ENCODE measurements around the gene KCNH6. TPM values are rescaled to one million over a fixed set of nuclear protein-coding genes. Genes with fewer than 3 reads are reported as not detected.

The KCNH6 gene
- total and polyA plus RNA-seq, 2 donors = 0.05 to 0.25 TPM

GRCh38 chr17:63503341-63503705, 19.8 kb upstream of the KCNH6 start:
- DNase-seq (ENCODE audit: low read depth in 6 of 9, low spot score in 9 of 9) = no peak
- WGBS = 89% methylated on average over 8 of the region's 8 CpGs

DNA sequence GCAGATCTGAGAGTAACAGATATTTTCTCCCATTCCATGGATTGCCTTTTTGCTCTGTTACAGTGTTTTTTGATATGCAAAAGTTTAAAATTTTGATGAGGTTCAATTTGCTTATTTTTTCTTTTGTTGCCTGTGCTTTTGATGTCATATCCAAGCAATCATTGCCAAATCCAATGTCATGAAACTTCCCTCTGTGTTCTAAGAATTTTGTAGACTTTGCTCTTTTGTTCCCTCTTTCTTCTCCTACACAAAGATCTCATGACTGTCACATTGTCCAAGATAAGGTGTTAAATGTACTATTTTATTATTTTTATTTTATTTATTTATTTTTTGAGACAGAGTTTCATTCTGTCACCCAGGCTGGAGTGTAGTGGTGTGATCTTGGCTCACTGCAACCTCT, 18.9 kb upstream of the KCNH6 start:
- Histone ChIP-seq H3K36me3 (ENCODE audit: control insufficient read depth in 2 of 2, insufficient read depth in 2 of 2, low read length in 1 of 2) (no peaks in the 10 kb centered on the region), H3K4me1 (ENCODE audit: control insufficient read depth in 2 of 2, insufficient read depth in 2 of 2, low read length in 2 of 2) (no peaks in the 10 kb centered on the region), H3K9me3 (ENCODE audit: control insufficient read depth in 2 of 2, insufficient read depth in 1 of 2, low read length in 1 of 2) (no peaks in the 10 kb centered on the region), H3K4me3 (ENCODE audit: low read length in 2 of 2) (no peak overlapping the region), H3K27ac (ENCODE audit: low read depth in 1 of 2, low read length in 1 of 2) (no peak overlapping the region), H3K27me3 (ENCODE audit: control insufficient read depth in 2 of 2, insufficient read depth in 1 of 2, low read length in 1 of 2) (peaks cover 0 to 7% of the 10 kb centered on the region in 2 donors)
- DNase-seq (ENCODE audit: low read depth in 6 of 9, low spot score in 9 of 9) = no peak

More at GRCh38 chr17:63503341-63503705, 19.8 kb upstream of the KCNH6 start:
- no peaks in the 10 kb centered on the region for H3K4me1 ChIP-seq (ENCODE audit: control insufficient read depth in 2 of 2, insufficient read depth in 2 of 2, low read length in 2 of 2)
- no peak overlapping the region for H3K4me3 ChIP-seq (ENCODE audit: low read length in 2 of 2)
- no peak overlapping the region for H3K27ac ChIP-seq (ENCODE audit: low read depth in 1 of 2, low read length in 1 of 2)
- H3K9me3 ChIP-seq (ENCODE audit: control insufficient read depth in 2 of 2, insufficient read depth in 1 of 2, low read length in 1 of 2) = no peaks in the 10 kb centered on the region
- no peaks in the 10 kb centered on the region for H3K36me3 ChIP-seq (ENCODE audit: control insufficient read depth in 2 of 2, insufficient read depth in 2 of 2, low read length in 1 of 2)
- H3K27me3 ChIP-seq (ENCODE audit: control insufficient read depth in 2 of 2, insufficient read depth in 1 of 2, low read length in 1 of 2) = peaks cover 0 to 7% of the 10 kb centered on the region in 2 donors

DNA sequence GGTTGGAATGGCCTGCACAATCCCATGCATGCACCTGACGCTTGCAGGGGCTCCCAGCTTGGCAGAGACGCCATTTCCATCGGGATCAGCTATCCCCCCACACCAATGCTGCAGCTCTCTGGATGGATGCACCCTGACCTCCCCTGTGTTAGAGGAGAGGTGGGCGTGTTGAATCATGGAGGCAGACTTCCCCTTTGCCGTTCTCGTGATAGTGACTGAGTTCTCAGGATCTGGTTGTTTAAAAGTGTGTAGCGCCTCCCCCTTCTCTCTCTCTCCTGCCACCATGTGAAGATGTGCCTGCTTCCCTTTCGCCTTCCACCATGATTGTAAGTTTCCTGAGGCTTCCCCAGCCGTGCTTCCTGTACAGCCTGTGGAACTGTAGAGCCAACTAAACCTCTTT, 17.8 kb upstream of the KCNH6 start:
- H3K36me3 ChIP-seq (ENCODE audit: control insufficient read depth in 2 of 2, insufficient read depth in 2 of 2, low read length in 1 of 2) = no peaks in the 10 kb centered on the region
- no peak overlapping the region for H3K4me3 ChIP-seq (ENCODE audit: low read length in 2 of 2)
- 96% methylated on average over 9 of the region's 9 CpGs for WGBS
- H3K27me3 ChIP-seq (ENCODE audit: control insufficient read depth in 2 of 2, insufficient read depth in 1 of 2, low read length in 1 of 2) = peaks cover 0 to 7% of the 10 kb centered on the region in 2 donors
- no peak for DNase-seq (ENCODE audit: low read depth in 6 of 9, low spot score in 9 of 9)
- no peaks in the 10 kb centered on the region for H3K9me3 ChIP-seq (ENCODE audit: control insufficient read depth in 2 of 2, insufficient read depth in 1 of 2, low read length in 1 of 2)
- H3K27ac ChIP-seq (ENCODE audit: low read depth in 1 of 2, low read length in 1 of 2) = no peak overlapping the region
- H3K4me1 ChIP-seq (ENCODE audit: control insufficient read depth in 2 of 2, insufficient read depth in 2 of 2, low read length in 2 of 2) = no peaks in the 10 kb centered on the region

DNA sequence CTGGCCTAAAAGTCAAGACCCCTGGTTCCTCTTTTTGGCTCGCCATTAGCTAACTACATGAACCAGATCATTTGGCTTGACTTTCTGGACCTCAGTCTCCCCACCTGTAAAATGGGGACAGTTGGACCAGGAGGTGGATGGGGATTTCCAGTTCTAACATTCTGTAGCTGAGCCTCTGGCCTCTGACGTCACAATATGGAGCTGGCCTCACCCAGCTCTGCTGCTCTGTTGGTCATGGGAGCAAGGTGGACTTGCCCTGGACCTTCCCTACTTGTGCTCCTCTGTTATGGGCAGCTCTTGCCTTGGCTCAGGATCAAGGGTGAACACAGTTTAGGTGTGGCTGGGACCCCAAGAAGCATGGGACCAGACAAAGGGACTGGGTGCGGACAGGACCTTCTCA, 16.5 kb upstream of the KCNH6 start:
- WGBS = 97% methylated on average over 3 of the region's 3 CpGs
- no peak overlapping the region for H3K4me3 ChIP-seq (ENCODE audit: low read length in 2 of 2)
- no peaks in the 10 kb centered on the region for H3K36me3 ChIP-seq (ENCODE audit: control insufficient read depth in 2 of 2, insufficient read depth in 2 of 2, low read length in 1 of 2)
- H3K4me1 ChIP-seq (ENCODE audit: control insufficient read depth in 2 of 2, insufficient read depth in 2 of 2, low read length in 2 of 2) = no peaks in the 10 kb centered on the region
- no peak for DNase-seq (ENCODE audit: low read depth in 6 of 9, low spot score in 9 of 9)
- no peak overlapping the region for H3K27ac ChIP-seq (ENCODE audit: low read depth in 1 of 2, low read length in 1 of 2)
- peaks cover 0 to 3% of the 10 kb centered on the region in 2 donors for H3K27me3 ChIP-seq (ENCODE audit: control insufficient read depth in 2 of 2, insufficient read depth in 1 of 2, low read length in 1 of 2)
- H3K9me3 ChIP-seq (ENCODE audit: control insufficient read depth in 2 of 2, insufficient read depth in 1 of 2, low read length in 1 of 2) = no peaks in the 10 kb centered on the region

GRCh38 chr17:63511331-63511730, 11.8 kb upstream of the KCNH6 start:
- H3K9me3 ChIP-seq (ENCODE audit: control insufficient read depth in 2 of 2, insufficient read depth in 1 of 2, low read length in 1 of 2) = no peaks in the 10 kb centered on the region
- DNase-seq (ENCODE audit: low read depth in 6 of 9, low spot score in 9 of 9) = no peak
- 97% methylated on average over 8 of the region's 8 CpGs for WGBS
- no peak overlapping the region for H3K4me3 ChIP-seq (ENCODE audit: low read length in 2 of 2)
- no peak overlapping the region for H3K27ac ChIP-seq (ENCODE audit: low read depth in 1 of 2, low read length in 1 of 2)
- H3K27me3 ChIP-seq (ENCODE audit: control insufficient read depth in 2 of 2, insufficient read depth in 1 of 2, low read length in 1 of 2) = no peaks in the 10 kb centered on the region
- H3K4me1 ChIP-seq (ENCODE audit: control insufficient read depth in 2 of 2, insufficient read depth in 2 of 2, low read length in 2 of 2) = no peaks in the 10 kb centered on the region
- H3K36me3 ChIP-seq (ENCODE audit: control insufficient read depth in 2 of 2, insufficient read depth in 2 of 2, low read length in 1 of 2) = no peaks in the 10 kb centered on the region

DNA sequence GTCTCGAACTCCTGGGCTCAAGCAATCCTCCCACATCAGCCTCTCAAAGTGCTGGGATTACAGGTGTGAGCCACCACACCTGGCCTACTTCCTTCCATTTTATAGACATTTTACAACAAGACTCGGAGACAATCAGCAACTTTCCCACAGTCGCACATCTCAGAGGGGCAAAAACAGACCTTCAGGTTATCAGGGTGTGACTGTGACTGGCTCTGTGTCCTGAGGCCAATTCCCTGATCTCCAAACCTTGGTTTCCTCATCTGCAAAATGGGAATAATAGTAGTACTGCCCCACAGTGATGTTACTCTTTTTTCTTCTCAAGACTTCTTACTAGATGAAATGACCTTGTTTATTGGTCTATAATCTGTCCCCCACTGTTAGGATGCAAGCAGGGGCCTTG, 10.8 kb upstream of the KCNH6 start:
- no peaks in the 10 kb centered on the region for H3K9me3 ChIP-seq (ENCODE audit: control insufficient read depth in 2 of 2, insufficient read depth in 1 of 2, low read length in 1 of 2)
- H3K27me3 ChIP-seq (ENCODE audit: control insufficient read depth in 2 of 2, insufficient read depth in 1 of 2, low read length in 1 of 2) = no peaks in the 10 kb centered on the region
- WGBS = 95% methylated on average over 3 of the region's 3 CpGs
- H3K4me1 ChIP-seq (ENCODE audit: control insufficient read depth in 2 of 2, insufficient read depth in 2 of 2, low read length in 2 of 2) = no peaks in the 10 kb centered on the region
- no peak overlapping the region for H3K4me3 ChIP-seq (ENCODE audit: low read length in 2 of 2)
- H3K36me3 ChIP-seq (ENCODE audit: control insufficient read depth in 2 of 2, insufficient read depth in 2 of 2, low read length in 1 of 2) = no peaks in the 10 kb centered on the region
- DNase-seq (ENCODE audit: low read depth in 6 of 9, low spot score in 9 of 9) = no peak
- H3K27ac ChIP-seq (ENCODE audit: low read depth in 1 of 2, low read length in 1 of 2) = no peak overlapping the region

GRCh38 chr17:63512896-63513644, 10.1 kb upstream of the KCNH6 start:
- no peak overlapping the region for H3K4me3 ChIP-seq (ENCODE audit: low read length in 2 of 2)
- 90% methylated on average over 7 of the region's 7 CpGs for WGBS
- no peaks in the 10 kb centered on the region for H3K9me3 ChIP-seq (ENCODE audit: control insufficient read depth in 2 of 2, insufficient read depth in 1 of 2, low read length in 1 of 2)
- H3K36me3 ChIP-seq (ENCODE audit: control insufficient read depth in 2 of 2, insufficient read depth in 2 of 2, low read length in 1 of 2) = no peaks in the 10 kb centered on the region
- H3K27me3 ChIP-seq (ENCODE audit: control insufficient read depth in 2 of 2, insufficient read depth in 1 of 2, low read length in 1 of 2) = no peaks in the 10 kb centered on the region
- no peaks in the 10 kb centered on the region for H3K4me1 ChIP-seq (ENCODE audit: control insufficient read depth in 2 of 2, insufficient read depth in 2 of 2, low read length in 2 of 2)
- H3K27ac ChIP-seq (ENCODE audit: low read depth in 1 of 2, low read length in 1 of 2) = no peak overlapping the region
- DNase-seq (ENCODE audit: low read depth in 6 of 9, low spot score in 9 of 9) = no peak

DNA sequence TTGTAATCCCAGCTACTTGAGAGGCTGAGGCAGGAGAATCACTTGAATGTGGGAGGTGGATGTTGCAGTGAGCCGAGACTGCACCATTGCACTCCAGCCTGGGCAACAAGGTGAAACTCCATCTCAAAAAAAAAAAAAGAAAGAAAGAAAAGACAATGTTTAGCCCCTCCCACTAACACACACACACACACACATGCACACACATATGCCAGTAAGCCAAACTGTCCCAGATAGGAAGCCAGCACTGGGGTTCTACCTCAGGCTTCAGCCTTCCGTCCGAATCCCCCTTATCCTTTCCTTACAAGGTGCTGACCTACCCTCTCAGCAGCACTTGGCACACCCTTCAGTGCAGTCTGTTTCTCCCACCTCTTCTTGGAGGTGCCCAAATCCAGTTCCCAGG, 8.7 kb upstream of the KCNH6 start:
- DNase-seq (ENCODE audit: low read depth in 6 of 9, low spot score in 9 of 9) = no peak
- Histone ChIP-seq H3K27ac (ENCODE audit: low read depth in 1 of 2, low read length in 1 of 2) (no peak overlapping the region), H3K27me3 (ENCODE audit: control insufficient read depth in 2 of 2, insufficient read depth in 1 of 2, low read length in 1 of 2) (peaks cover 0 to 2% of the 10 kb centered on the region in 2 donors), H3K4me3 (ENCODE audit: low read length in 2 of 2) (no peak overlapping the region), H3K9me3 (ENCODE audit: control insufficient read depth in 2 of 2, insufficient read depth in 1 of 2, low read length in 1 of 2) (no peaks in the 10 kb centered on the region), H3K4me1 (ENCODE audit: control insufficient read depth in 2 of 2, insufficient read depth in 2 of 2, low read length in 2 of 2) (no peaks in the 10 kb centered on the region), H3K36me3 (ENCODE audit: control insufficient read depth in 2 of 2, insufficient read depth in 2 of 2, low read length in 1 of 2) (no peaks in the 10 kb centered on the region)
- WGBS = 93% methylated on average over 3 of the region's 3 CpGs

- DNase-seq (ENCODE audit: low read depth in 6 of 9, low spot score in 9 of 9) = no peak
Measured at GRCh38 chr17:63514974-63515373, 8.2 kb upstream of the KCNH6 start.

More at GRCh38 chr17:63514974-63515373, 8.2 kb upstream of the KCNH6 start:
- Histone ChIP-seq H3K4me1 (ENCODE audit: control insufficient read depth in 2 of 2, insufficient read depth in 2 of 2, low read length in 2 of 2) (no peaks in the 10 kb centered on the region), H3K27ac (ENCODE audit: low read depth in 1 of 2, low read length in 1 of 2) (no peak overlapping the region), H3K36me3 (ENCODE audit: control insufficient read depth in 2 of 2, insufficient read depth in 2 of 2, low read length in 1 of 2) (no peaks in the 10 kb centered on the region), H3K4me3 (ENCODE audit: low read length in 2 of 2) (no peak overlapping the region), H3K9me3 (ENCODE audit: control insufficient read depth in 2 of 2, insufficient read depth in 1 of 2, low read length in 1 of 2) (no peaks in the 10 kb centered on the region), H3K27me3 (ENCODE audit: control insufficient read depth in 2 of 2, insufficient read depth in 1 of 2, low read length in 1 of 2) (peaks cover 0 to 4% of the 10 kb centered on the region in 2 donors)
- WGBS = 85% methylated on average over 2 of the region's 2 CpGs
